ENCODE results near the gene PARD3.

The PARD3 gene

GRCh38 chr10:34565934-34566333 is 249.2 kb downstream of the PARD3 start:
- DNase-seq: no peak

- DNase-seq: no peak
Observed at GRCh38 chr10:34558093-34558583, 257.0 kb downstream of the PARD3 start.

GRCh38 chr10:34557173-34557572 is 257.9 kb downstream of the PARD3 start:
- DNase-seq: no peak

GRCh38 chr10:34555653-34556052 is 259.4 kb downstream of the PARD3 start:
- DNase-seq: no peak

- no peak for DNase-seq
Observed at GRCh38 chr10:34553747-34554146, 261.3 kb downstream of the PARD3 start.

GRCh38 chr10:34551295-34551694 is 263.8 kb downstream of the PARD3 start:
- DNase-seq: no peak

- DNase-seq: no peak
Observed at GRCh38 chr10:34549953-34550352, 265.1 kb downstream of the PARD3 start.

GRCh38 chr10:34549001-34549400 is 266.1 kb downstream of the PARD3 start:
- DNase-seq: no peak

GRCh38 chr10:34548466-34548865 is 266.6 kb downstream of the PARD3 start:
- DNase-seq: no peak

GRCh38 chr10:34547695-34548094 is 267.4 kb downstream of the PARD3 start:
- DNase-seq: no peak

- no peak for DNase-seq
Observed at GRCh38 chr10:34547291-34547690, 267.8 kb downstream of the PARD3 start.

GRCh38 chr10:34544400-34544799 is 270.7 kb downstream of the PARD3 start:
- no peak for DNase-seq

GRCh38 chr10:34543716-34544115 is 271.4 kb downstream of the PARD3 start:
- DNase-seq: no peak

- DNase-seq: no peak
Observed at GRCh38 chr10:34540492-34540891, 274.6 kb downstream of the PARD3 start.

GRCh38 chr10:34539533-34540315 is 275.4 kb downstream of the PARD3 start:
- DNase-seq: no peak

GRCh38 chr10:34538281-34538829 is 276.7 kb downstream of the PARD3 start:
- DNase-seq: no peak

GRCh38 chr10:34537629-34538231 is 277.4 kb downstream of the PARD3 start:
- DNase-seq: no peak

GRCh38 chr10:34535872-34536271 is 279.2 kb downstream of the PARD3 start:
- DNase-seq: no peak

- DNase-seq: no peak
Observed at GRCh38 chr10:34530778-34531177, 284.3 kb downstream of the PARD3 start.

- no peak for DNase-seq
Observed at GRCh38 chr10:34528320-34528719, 286.8 kb downstream of the PARD3 start.

- DNase-seq: no peak
Observed at GRCh38 chr10:34526758-34527730, 288.1 kb downstream of the PARD3 start.

- no peak for DNase-seq
Observed at GRCh38 chr10:34526186-34526585, 288.9 kb downstream of the PARD3 start.

Measured in activated CD8-positive, alpha-beta memory T cell treated with anti-CD3 and anti-CD28 coated beads, Interleukin-2, amount 50 U/mL, for 48 hours (primary cell).